Liver (tissue), 3 donors: Measurements from ENCODE around the gene RNF220.

ENCODE experiments used
- GABPA ChIP-seq, 2 donors: IDR thresholded peaks in 1 of 2; conservative IDR thresholded peaks in 1 of 2; 2 replicates each; pipeline ENCODE4 v1.6.1; 2016; ENCODE audit warnings: antibody characterized with exemption in 2 of 2, mild to moderate bottlenecking in 1 of 2, moderate library complexity in 1 of 2
- REST ChIP-seq: IDR thresholded peaks from 2 replicates; pipeline ENCODE4 v1.6.1; 2016; ENCODE audit warnings: antibody characterized with exemption, mild to moderate bottlenecking
- SP1 ChIP-seq: IDR thresholded peaks from 2 replicates; pipeline ENCODE4 v1.6.1; 2018; ENCODE audit warnings: antibody characterized with exemption, mild to moderate bottlenecking
- YY1 ChIP-seq: IDR thresholded peaks from 2 replicates; pipeline ENCODE4 v1.6.1; 2016; ENCODE audit warnings: antibody characterized with exemption, mild to moderate bottlenecking
- ZBTB33 ChIP-seq: IDR thresholded peaks from 2 replicates; pipeline ENCODE4 v1.6.1; 2016; ENCODE audit warnings: antibody characterized with exemption
- TF ChIP-seq, protein P1 (sequence below): fragments of 150-350 bp; IDR thresholded peaks from 2 replicates; pipeline ENCODE4 v1.5.1; 2017; ENCODE audit warnings: improper control_type of control experiment, low read depth, low read length; ENCODE audit not compliant: missing input control
- donor health status: healthy.
- donor health status: healthy.

- TF ChIP-seq, protein P1, sequence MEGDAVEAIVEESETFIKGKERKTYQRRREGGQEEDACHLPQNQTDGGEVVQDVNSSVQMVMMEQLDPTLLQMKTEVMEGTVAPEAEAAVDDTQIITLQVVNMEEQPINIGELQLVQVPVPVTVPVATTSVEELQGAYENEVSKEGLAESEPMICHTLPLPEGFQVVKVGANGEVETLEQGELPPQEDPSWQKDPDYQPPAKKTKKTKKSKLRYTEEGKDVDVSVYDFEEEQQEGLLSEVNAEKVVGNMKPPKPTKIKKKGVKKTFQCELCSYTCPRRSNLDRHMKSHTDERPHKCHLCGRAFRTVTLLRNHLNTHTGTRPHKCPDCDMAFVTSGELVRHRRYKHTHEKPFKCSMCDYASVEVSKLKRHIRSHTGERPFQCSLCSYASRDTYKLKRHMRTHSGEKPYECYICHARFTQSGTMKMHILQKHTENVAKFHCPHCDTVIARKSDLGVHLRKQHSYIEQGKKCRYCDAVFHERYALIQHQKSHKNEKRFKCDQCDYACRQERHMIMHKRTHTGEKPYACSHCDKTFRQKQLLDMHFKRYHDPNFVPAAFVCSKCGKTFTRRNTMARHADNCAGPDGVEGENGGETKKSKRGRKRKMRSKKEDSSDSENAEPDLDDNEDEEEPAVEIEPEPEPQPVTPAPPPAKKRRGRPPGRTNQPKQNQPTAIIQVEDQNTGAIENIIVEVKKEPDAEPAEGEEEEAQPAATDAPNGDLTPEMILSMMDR: no peak
- TF ChIP-seq ZBTB33 (no peak), YY1 (no peak), GABPA (IDR thresholded peaks at IDR 0.05 in 1 of 2, conservative IDR thresholded peaks at IDR 0.05 in 1 of 2) (peak in 1 of 2 donors; percentile 35), REST (no peak), SP1 (peak; percentile 56)
These were observed 257.0 kb downstream of the RNF220 start for GRCh38 chr1:44661781-44662682.
